Gastroesophageal sphincter (tissue), 3 donors: Measurements from ENCODE around the gene HS3ST3B1.

Experiments
- EP300 ChIP-seq: sonication (generic); formaldehyde crosslinking; IDR thresholded peaks from one replicate; pipeline ENCODE4 v1.6.1; 2017; ENCODE audit warnings: antibody characterized with exemption, mild to moderate bottlenecking
- POLR2AphosphoS5 ChIP-seq: sonication (generic); formaldehyde crosslinking; IDR thresholded peaks from one replicate; pipeline ENCODE4 v1.6.1; 2017; ENCODE audit warnings: antibody characterized with exemption
- TF ChIP-seq, protein P1 (sequence below), 4 experiments: fragments of 200-600 bp in 2 of 4; fragments of 450-650 bp in 2 of 4; sonication (generic) in 1 of 4; IDR thresholded peaks; one replicate each; pipeline ENCODE4 v1.5.1; 2017 to 2019; ENCODE audit warnings: antibody characterized with exemption in 4 of 4, mild to moderate bottlenecking in 2 of 4, moderate library complexity in 2 of 4

DNA sequence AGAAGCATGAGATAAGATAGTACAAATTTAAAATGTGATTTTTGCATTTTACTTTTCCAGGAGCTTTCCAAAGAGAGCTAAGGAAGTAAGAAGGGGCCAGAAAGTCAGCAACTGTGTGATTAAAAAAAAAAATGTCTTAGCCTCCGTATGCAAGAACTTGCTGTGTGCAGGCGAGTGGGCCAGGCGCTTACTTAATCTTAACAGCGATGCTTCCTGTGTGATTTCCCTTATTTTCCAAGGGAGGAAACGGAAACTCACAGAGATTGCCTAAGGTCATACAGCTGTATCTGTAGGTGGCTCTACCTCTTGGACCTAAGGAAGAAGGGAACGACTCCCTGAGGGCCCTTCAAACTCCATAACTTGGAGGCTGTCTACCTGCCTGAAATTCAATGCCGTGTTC, 11.1 kb downstream of the HS3ST3B1 start:
- TF ChIP-seq, protein P1, sequence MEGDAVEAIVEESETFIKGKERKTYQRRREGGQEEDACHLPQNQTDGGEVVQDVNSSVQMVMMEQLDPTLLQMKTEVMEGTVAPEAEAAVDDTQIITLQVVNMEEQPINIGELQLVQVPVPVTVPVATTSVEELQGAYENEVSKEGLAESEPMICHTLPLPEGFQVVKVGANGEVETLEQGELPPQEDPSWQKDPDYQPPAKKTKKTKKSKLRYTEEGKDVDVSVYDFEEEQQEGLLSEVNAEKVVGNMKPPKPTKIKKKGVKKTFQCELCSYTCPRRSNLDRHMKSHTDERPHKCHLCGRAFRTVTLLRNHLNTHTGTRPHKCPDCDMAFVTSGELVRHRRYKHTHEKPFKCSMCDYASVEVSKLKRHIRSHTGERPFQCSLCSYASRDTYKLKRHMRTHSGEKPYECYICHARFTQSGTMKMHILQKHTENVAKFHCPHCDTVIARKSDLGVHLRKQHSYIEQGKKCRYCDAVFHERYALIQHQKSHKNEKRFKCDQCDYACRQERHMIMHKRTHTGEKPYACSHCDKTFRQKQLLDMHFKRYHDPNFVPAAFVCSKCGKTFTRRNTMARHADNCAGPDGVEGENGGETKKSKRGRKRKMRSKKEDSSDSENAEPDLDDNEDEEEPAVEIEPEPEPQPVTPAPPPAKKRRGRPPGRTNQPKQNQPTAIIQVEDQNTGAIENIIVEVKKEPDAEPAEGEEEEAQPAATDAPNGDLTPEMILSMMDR (IDR thresholded peaks at IDR 0.05) = no peak
- no peak for TF ChIP-seq POLR2AphosphoS5
- TF ChIP-seq EP300 = no peak
